ENCODE measurements around the gene SLC12A1.
A peak's percentile ranks its signal among the peaks of the same experiment; 100 is the strongest.
"Not testable (repeated sequence)": the region's sequence is repeated elsewhere in the genome, so short reads cannot be mapped to it uniquely, and the experiment has no call there.

The SLC12A1 gene

GRCh38 chr15:48315041-48315440, 108.9 kb downstream of the SLC12A1 start:
- DNase-seq = no peak

GRCh38 chr15:48317221-48317620, 111.1 kb downstream of the SLC12A1 start:
- DNase-seq = no peak

- DNase-seq = no peak
Measured at GRCh38 chr15:48318131-48318530, 112.0 kb downstream of the SLC12A1 start.

- DNase-seq = no peak
Measured at GRCh38 chr15:48323294-48323693, 117.2 kb downstream of the SLC12A1 start.

GRCh38 chr15:48324949-48325348, 118.8 kb downstream of the SLC12A1 start:
- no peak for DNase-seq

- no peak for DNase-seq
Measured at GRCh38 chr15:48325400-48325799, 119.3 kb downstream of the SLC12A1 start.

- not testable (repeated sequence) for DNase-seq
Measured at GRCh38 chr15:48326180-48326579, 120.1 kb downstream of the SLC12A1 start.

- no peak for DNase-seq
Measured at GRCh38 chr15:48330105-48330785, 124.1 kb downstream of the SLC12A1 start.

GRCh38 chr15:48330855-48331795, 125.0 kb downstream of the SLC12A1 start, which contains the start of gene DUT:
Gene DUT (plus strand): TSS chr15:48331429. CDS start chr15:48331516, 87 bp downstream.
- peak; percentile 85 for DNase-seq

- peak; percentile 83 for DNase-seq
Measured at GRCh38 chr15:48331796-48332641, 125.9 kb downstream of the SLC12A1 start.

GRCh38 chr15:48332642-48333034, 126.5 kb downstream of the SLC12A1 start:
- DNase-seq = peak; percentile 25

GRCh38 chr15:48333540-48333939, 127.4 kb downstream of the SLC12A1 start:
- no peak for DNase-seq

GRCh38 chr15:48334260-48334659, 128.2 kb downstream of the SLC12A1 start:
- DNase-seq = no peak

- peak; percentile 10 for DNase-seq
Measured at GRCh38 chr15:48336940-48337339, 130.8 kb downstream of the SLC12A1 start.

- DNase-seq = no peak
Measured at GRCh38 chr15:48337607-48338006, 131.5 kb downstream of the SLC12A1 start.

- DNase-seq = no peak
Measured at GRCh38 chr15:48340111-48340510, 134.0 kb downstream of the SLC12A1 start.

GRCh38 chr15:48343865-48344264, 137.8 kb downstream of the SLC12A1 start:
- no peak for DNase-seq

GRCh38 chr15:48345516-48345915, 139.4 kb downstream of the SLC12A1 start:
- DNase-seq = no peak

GRCh38 chr15:48352474-48353072, 146.5 kb downstream of the SLC12A1 start:
- DNase-seq = peak; percentile 59

Measured in activated CD4-positive, alpha-beta T cell treated with anti-CD3 and anti-CD28 coated beads for 48 hours (primary cell).